LHCN-M2 (cell line): ENCODE measurements around the gene PHPT1. TPM values are rescaled to one million over a fixed set of nuclear protein-coding genes. Genes with fewer than 3 reads are reported as not detected.
"Not testable (repeated sequence)": the region's sequence is repeated elsewhere in the genome, so short reads cannot be mapped to it uniquely, and the experiment has no call there.

Experiments used
- DNase-seq: peaks from one replicate; pipeline ENCODE4 v3.0.0-alpha.2; 2012; ENCODE audit warnings: low read depth
- total RNA-seq: library from RNA; depleted of rRNA; stranded (reverse); fragments of >200 nt; gene quantifications from 2 replicates; pipeline ENCODE4 v1.2.3, GENCODE V29; 2014

PHPT1 gene
- total RNA-seq, 1 experiment from 2014 or later = 109 TPM

- no peak for DNase-seq
Measured at GRCh38 chr9:136837146-136837855, 11.9 kb upstream of the PHPT1 start.

- DNase-seq = not testable (repeated sequence)
Measured at GRCh38 chr9:136837856-136838277, 11.3 kb upstream of the PHPT1 start.

DNA sequence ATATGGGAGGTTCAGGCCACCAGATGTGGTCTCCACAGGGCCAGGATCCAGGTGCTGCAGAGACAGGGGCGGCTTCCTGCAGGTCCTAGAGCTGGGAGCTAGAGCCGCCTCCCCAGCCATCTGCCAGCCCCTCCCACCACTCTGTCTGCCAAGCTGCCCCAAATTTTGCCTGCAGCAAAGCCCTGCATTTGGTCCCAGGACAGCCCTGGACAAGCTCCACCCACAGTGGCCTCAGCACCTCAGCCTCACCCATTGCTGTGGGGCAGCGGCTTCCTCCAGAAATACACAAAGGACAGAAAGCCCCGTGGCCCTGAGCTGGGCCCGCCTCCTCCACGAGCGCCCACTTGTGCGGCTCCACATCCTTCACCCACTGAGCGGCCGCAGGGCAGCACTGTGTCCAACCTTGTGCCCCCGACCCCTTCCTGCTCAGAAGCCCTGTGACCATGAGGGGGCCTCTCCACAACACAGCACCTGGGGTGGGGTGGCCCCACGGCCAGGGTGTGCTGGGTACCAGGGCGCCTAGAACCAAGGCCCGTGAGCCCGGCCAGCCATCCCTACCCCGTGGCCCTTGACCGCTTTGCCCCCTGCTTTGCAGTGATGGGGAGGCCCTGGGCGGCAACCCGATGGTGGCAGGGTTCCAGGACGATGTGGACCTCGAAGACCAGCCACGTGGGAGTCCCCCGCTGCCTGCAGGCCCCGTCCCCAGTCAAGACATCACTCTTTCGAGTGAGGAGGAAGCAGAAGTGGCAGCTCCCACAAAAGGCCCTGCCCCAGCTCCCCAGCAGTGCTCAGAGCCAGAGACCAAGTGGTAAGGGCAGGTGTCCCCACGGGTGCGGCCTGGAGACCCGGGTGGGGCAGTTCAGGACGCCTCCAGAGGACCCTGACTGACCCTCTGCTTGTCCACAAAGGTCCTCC is 10.6 kb upstream of the PHPT1 start:
- no peak for DNase-seq

DNA sequence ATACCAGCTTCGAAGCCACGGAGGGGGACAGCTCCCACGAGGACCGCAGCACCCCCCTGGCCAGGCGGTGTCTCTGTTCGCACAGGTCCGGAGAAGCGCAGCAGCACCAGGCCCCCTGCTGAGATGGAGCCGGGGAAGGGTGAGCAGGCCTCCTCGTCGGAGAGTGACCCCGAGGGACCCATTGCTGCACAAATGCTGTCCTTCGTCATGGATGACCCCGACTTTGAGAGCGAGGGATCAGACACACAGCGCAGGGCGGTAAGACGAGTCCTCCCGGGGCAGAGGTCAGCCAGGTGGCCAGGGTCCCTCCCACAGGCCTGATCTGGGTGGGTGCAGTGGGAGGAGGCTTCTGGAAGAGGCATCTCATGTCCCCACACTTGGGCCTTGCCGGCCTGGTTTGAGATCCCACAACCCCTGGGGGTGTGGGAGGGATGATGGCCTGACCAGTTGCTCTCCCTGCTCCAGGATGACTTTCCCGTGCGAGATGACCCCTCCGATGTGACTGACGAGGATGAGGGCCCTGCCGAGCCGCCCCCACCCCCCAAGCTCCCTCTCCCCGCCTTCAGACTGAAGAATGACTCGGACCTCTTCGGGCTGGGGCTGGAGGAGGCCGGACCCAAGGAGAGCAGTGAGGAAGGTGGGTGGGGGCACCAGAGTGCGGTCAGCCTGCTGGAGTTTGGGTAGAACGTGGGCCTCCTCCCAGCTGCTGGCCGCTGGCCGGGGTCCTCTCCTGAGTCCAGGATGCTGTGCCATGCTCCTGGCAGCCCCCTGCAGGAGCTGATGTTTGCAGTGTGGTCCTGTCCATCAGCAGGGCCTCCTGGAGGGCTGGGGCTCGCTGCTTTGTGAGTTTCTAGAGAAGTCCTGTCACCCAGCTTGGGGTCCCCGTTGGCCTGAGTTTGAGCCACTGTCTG is 9.7 kb upstream of the PHPT1 start:
- no peak for DNase-seq

GRCh38 chr9:136840140-136840876 is 8.9 kb upstream of the PHPT1 start:
- DNase-seq = no peak

- DNase-seq = peak; percentile 87
Measured at GRCh38 chr9:136840877-136841645, 8.1 kb upstream of the PHPT1 start.

GRCh38 chr9:136841646-136842379 is 7.4 kb upstream of the PHPT1 start:
- DNase-seq = not testable (repeated sequence)

DNA sequence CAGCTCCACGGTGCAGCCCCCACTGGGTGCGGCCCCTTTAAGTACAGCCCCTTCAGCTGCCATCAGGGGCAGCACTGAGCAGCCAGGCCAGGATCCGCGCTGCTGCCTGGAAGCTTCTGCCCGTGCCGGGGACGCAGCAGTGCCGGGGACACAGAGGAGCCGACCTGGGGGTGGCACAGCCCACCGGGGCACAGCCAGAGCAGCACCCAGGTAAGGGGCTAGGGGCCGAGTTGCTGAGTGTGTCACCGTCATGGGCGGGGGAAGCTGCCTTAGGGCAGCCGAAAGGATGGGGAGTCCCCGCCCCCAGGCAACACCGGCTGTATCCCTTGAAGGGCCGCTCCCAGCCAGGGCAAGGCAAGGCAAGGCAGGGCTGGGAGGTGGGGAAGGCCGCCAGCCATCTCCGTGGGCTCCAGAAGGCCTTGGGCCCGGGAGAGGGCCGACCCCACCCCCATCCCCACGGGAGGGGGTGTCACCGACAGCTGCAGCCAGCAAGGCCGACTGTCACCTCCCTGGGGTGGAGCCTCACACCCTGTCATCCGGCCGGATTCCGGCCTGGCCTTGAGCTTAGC is 6.7 kb upstream of the PHPT1 start, which contains the start of gene AJM1:
AJM1 (plus strand) TSS at position 99 of the 569 bp plus-strand sequence. CDS start 1,937 bp downstream, outside the sequence.
- peak; percentile 72 for DNase-seq

GRCh38 chr9:136843159-136843800 is 5.9 kb upstream of the PHPT1 start:
- DNase-seq = not testable (repeated sequence)

DNA sequence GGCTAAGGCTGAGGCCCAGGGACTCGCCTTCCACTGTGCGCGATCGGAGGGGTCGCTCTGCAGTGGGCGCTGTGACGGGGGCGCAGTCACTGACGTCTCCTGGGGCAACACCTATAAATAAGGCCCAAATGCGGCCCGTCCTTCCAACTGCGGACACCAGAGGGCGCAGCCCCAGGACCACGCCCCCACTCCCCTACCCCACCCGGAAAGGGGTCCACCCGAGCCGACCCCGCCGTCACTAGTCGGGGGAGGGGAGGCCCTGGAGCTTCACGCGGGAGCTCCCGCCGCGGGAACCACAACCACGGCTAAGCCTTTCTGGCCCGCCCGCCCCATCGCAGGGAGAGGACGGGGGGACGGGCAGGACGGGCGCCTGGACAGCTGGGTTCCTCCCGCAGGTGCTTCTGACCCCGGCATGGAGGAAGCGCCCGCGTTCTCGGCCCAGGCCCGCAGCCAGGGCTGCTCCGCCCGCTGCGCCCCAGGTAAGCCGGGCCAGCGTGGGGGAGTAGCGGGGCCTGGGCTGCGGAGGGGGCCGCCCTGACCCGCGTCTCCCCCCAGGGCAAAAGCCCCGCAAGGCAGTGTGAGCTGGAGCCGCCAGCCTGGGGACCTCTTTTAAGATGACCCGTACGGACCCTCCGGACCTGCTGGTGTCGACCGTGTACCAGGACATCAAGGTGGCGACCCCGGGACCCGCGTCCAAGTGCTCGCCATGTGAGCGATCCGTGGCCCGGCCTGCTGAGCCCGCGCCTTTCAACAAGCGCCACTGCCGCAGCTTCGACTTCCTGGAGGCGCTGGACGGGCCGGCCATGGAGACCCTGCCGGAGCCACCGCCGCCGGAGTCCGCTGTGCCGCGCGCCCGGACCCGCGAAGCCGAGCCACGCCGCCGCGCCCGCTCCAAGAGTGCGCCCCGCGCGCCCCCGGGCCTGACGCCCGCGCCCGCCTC is 5.1 kb upstream of the PHPT1 start:
- not testable (repeated sequence) for DNase-seq

- no peak for DNase-seq
Measured at GRCh38 chr9:136844761-136845464, 4.3 kb upstream of the PHPT1 start.

- no peak for DNase-seq
Measured at GRCh38 chr9:136845465-136846260, 3.5 kb upstream of the PHPT1 start.

- DNase-seq = no peak
Measured at GRCh38 chr9:136846376-136847087, 2.7 kb upstream of the PHPT1 start.

GRCh38 chr9:136847088-136847825 is 2.0 kb upstream of the PHPT1 start:
- DNase-seq = no peak
